Measurements from ENCODE around the gene IQCN.

DNA sequence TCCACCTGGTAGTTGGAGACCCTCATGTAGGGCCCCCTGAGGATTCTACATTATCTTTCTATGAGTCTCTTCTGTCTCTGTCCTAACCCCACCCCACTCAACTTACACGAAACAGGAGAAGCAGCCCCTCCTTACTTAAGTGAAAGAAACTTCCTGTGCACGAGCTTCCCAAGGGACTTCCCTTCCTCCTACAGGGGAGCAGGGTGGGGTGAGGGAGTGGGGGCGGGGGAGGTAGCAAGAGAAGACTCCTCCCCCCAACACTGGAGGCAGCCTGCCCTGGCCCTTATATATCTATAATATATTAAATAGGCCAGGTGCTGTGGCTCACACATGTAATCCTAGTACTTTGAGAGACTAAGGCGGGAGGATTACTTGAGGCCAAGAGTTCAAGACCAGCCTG is 42.5 kb downstream of the IQCN start:
- TF ChIP-seq, protein P1, sequence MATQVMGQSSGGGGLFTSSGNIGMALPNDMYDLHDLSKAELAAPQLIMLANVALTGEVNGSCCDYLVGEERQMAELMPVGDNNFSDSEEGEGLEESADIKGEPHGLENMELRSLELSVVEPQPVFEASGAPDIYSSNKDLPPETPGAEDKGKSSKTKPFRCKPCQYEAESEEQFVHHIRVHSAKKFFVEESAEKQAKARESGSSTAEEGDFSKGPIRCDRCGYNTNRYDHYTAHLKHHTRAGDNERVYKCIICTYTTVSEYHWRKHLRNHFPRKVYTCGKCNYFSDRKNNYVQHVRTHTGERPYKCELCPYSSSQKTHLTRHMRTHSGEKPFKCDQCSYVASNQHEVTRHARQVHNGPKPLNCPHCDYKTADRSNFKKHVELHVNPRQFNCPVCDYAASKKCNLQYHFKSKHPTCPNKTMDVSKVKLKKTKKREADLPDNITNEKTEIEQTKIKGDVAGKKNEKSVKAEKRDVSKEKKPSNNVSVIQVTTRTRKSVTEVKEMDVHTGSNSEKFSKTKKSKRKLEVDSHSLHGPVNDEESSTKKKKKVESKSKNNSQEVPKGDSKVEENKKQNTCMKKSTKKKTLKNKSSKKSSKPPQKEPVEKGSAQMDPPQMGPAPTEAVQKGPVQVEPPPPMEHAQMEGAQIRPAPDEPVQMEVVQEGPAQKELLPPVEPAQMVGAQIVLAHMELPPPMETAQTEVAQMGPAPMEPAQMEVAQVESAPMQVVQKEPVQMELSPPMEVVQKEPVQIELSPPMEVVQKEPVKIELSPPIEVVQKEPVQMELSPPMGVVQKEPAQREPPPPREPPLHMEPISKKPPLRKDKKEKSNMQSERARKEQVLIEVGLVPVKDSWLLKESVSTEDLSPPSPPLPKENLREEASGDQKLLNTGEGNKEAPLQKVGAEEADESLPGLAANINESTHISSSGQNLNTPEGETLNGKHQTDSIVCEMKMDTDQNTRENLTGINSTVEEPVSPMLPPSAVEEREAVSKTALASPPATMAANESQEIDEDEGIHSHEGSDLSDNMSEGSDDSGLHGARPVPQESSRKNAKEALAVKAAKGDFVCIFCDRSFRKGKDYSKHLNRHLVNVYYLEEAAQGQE (IDR thresholded peaks at IDR 0.05; ENCODE audit: low read depth), result no peak
- TF ChIP-seq EGR1 (IDR thresholded peaks at IDR 0.05) (no peak), RAD21 (IDR thresholded peaks at IDR 0.05; ENCODE audit: low read depth) (no peak), TAF1 (IDR thresholded peaks at IDR 0.05; ENCODE audit: low read depth) (no peak), FOXM1 (IDR thresholded peaks at IDR 0.05; ENCODE audit: borderline replicate concordance, low read depth) (no peak), CEBPB (IDR thresholded peaks at IDR 0.05) (no peak), CREB1 (IDR thresholded peaks at IDR 0.05; ENCODE audit: low read depth) (no peak), TEAD4 (IDR thresholded peaks at IDR 0.05) (no peak), TCF12 (IDR thresholded peaks at IDR 0.05; ENCODE audit: low read depth) (no peak), EP300 (IDR thresholded peaks at IDR 0.05; ENCODE audit: borderline replicate concordance) (no peak), NFIC (IDR thresholded peaks at IDR 0.05) (no peak)
- TF ChIP-seq, protein P2, sequence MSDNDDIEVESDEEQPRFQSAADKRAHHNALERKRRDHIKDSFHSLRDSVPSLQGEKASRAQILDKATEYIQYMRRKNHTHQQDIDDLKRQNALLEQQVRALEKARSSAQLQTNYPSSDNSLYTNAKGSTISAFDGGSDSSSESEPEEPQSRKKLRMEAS (IDR thresholded peaks at IDR 0.05), result no peak
- TF ChIP-seq, protein P3, sequence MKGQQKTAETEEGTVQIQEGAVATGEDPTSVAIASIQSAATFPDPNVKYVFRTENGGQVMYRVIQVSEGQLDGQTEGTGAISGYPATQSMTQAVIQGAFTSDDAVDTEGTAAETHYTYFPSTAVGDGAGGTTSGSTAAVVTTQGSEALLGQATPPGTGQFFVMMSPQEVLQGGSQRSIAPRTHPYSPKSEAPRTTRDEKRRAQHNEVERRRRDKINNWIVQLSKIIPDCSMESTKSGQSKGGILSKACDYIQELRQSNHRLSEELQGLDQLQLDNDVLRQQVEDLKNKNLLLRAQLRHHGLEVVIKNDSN (IDR thresholded peaks at IDR 0.05), result no peak
